ENCODE data around the gene ZFX.

ZFX gene

GRCh38 chrX:24242649-24243175, 93.2 kb downstream of the ZFX start:
- peak in 1 of 3 experiments; percentile 26 for DNase-seq

- DNase-seq: no peak
These were observed 93.7 kb downstream of the ZFX start for GRCh38 chrX:24243188-24243587.

DNA sequence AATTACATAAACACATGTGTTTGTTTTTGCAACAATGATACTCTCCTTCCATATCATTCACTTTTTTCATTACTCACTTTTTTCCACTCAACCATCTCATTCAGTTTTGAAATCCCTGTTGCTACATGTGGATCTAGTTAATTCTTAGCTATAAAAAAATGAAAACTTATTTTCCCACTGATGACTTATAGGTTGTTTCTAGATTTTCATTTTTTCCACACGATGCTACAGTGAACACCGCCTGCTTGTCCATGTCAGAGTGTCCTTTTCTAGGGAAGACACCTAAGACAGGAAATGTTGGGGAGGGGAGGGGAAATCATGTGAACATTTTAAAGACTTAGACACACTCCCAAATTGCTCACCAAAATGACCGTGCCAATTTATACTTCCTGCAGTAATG, 94.2 kb downstream of the ZFX start:
- DNase-seq: no peak

GRCh38 chrX:24245202-24245601, 95.7 kb downstream of the ZFX start:
- no peak for DNase-seq

GRCh38 chrX:24248042-24248441, 98.5 kb downstream of the ZFX start:
- no peak for DNase-seq

DNA sequence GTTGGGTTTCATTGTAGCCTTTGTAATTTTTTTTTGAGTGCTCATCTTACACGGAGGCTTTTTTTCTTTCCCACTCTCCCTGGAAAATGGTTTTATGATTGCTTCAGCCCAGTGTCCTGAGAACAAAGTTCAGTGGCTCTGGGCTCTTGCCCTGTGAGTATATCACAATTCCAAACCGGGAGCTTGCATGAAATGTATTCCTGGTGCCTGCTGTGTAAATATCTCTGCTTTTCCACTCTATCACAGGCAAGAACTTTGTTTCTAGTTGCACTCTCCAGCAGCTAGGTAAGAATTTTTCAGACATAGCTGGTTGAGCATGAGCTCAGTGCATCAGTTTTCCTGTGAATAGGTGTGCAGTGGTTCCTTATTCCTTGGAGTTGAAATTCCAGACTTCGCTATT, 103.5 kb downstream of the ZFX start:
- DNase-seq: no peak

GRCh38 chrX:24253469-24253868, 103.9 kb downstream of the ZFX start:
- DNase-seq: no peak

- no peak for DNase-seq
These were observed 107.5 kb downstream of the ZFX start for GRCh38 chrX:24257011-24257410.

DNA sequence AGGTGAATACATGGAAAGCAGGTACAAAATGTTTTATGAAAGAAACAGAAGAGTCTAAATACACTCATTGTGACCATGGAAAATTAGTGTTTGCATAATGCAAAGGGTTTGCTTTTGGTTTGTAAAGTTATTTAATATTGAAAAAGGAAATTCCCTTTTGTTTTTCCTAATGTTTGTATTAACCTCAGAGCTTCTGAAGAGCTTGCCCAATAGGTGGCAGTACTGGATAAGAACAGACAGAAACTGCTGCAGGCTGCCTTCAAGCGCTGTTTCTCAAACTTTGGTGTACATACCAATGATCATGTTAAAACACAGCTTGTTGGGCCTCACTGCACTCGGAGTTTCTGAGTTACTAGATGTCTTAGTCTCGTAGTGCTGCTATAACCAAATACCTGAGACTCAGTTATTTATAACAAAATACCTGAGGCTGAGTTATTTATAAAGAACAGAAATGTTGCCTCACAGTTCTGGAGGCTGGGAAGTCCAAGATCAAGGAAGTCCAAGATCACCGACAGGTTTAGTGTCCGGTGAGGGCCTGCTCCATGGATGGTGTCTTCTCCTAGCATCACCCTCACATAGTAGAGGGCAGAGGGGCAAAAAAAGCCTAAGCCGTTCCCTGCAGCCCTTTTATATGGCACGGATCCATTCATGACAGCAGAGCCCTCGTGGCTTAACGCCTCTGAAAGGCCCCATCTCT, 110.2 kb downstream of the ZFX start:
- DNase-seq: peak; percentile 24 to 80 (median 42)

DNA sequence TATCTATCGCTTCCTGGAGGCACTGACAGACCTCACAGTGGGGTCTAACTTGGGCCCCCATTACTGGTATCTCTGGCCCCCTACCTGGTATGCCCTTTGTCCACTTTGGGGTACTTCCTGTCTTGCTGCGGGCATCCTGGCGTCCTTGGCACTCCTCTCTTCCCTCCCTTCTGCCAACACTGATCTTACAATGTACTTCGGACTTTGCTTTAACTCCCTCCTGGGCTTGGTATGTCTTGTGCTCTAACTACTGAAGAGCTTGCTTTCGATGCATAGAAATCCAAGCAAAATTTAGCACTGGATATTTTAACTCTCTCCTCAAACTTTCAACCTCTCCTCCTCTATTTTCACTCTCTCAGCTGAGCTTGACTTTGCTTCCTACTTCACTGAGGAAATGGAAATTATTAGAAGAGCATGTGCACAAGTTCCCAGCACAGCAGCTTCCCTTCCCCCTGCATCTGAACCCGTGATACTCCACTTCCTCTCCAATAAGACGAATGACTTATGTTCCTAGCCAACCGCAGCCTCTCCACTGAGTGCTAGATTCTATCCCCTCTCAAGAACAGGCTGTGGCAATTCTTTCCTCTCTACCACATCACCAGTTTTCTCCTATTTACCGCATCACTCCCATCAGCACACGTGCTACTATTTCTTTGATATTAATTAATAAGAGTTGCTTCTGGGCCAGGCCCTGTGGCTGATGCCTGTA, 111.5 kb downstream of the ZFX start:
- DNase-seq: no peak

GRCh38 chrX:24262309-24262708, 112.8 kb downstream of the ZFX start:
- no peak for DNase-seq

- DNase-seq: no peak
These were observed 114.9 kb downstream of the ZFX start for GRCh38 chrX:24264383-24264782.

Data from NCI-H1417 (cell line).